HG02623 (cell line): ENCODE measurements around the gene ZNF23.

ENCODE experiments used
- ATAC-seq: cut with Tn5 transposase; IDR thresholded peaks from one replicate; pipeline ENCODE4 v1.9.1; 2021; ENCODE audit warnings: moderate library complexity; ENCODE audit not compliant: unreplicated experiment

ZNF23 gene

DNA sequence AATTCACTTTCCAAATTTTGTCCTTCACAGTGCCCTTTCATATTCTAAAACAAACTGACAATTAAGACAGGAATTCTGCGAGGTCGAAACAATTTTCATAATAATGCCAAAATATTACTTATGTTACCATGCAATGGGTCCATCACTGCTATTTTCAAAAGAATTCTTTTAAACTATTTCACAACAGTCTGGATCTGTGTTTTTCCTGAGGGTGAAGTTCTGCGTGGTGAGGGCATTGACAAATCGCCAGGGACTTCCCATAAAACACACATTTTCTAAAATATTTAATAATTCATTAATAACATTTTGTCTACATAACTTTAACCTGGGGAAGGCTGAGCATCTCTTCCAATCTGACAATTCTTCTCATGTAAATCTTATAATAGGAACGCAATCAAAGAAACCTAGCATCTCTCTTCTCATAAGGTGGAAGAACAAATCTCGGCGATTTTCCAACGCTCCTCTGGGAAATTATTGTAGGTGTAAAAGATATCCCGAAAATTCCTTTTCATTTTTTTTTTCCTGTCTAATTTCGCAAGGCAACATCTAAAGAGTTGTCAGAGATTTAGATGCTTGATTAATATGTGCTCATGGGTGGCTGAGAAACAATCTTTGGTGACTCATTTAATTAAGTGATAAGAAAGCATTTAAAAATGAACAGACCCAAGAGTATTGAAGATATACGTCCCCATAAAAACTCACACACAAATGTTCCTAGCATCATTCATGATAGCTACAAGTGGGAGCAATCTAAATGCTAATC is 62.1 kb downstream of the ZNF23 start:
- no peak for ATAC-seq
